Caco-2 (cell line): ENCODE data around the gene TMEM145. TPM values are rescaled to one million over a fixed set of nuclear protein-coding genes. Genes with fewer than 3 reads are reported as not detected.

Experiments used
- BruUV-seq: library from RNA; stranded (reverse); fragments of 400-500 nt; replicated peaks from 2 replicates; lab custom pipeline; 2021; lab: Mats Ljungman, UMichigan
- CTCF ChIA-PET: fragments of 300-600 bp; sonication (Branson Sonifier 250); formaldehyde crosslinking; loops from one replicate; lab custom pipeline; 2022; ENCODE audit warnings: antibody characterized with exemption; lab: Charles Lee
- POLR2A ChIA-PET: fragments of 300-600 bp; sonication (Branson Sonifier 250); formaldehyde crosslinking; loops from one replicate; lab custom pipeline; 2022; ENCODE audit warnings: antibody characterized with exemption; lab: Charles Lee
- DNase-seq, 2 experiments: peaks; one replicate each; pipeline versions ENCODE4 v3.0.0 to v3.0.0-alpha.2; 2020 to 2022
- H3K27me3 ChIP-seq: replicated peaks from 2 replicates; pipeline ENCODE4 v1.6.0; 2011; ENCODE audit warnings: low read length; ENCODE audit not compliant: control insufficient read depth, insufficient read depth
- H3K36me3 ChIP-seq: 2 replicates; pipeline ENCODE4 v1.5.1; 2011; ENCODE audit warnings: low read length; ENCODE audit not compliant: control insufficient read depth, insufficient read depth
- H3K4me1 ChIP-seq: fragments of 250-450 bp; sonication (Bioruptor Pico); 2 replicates; pipeline ENCODE4 v1.5.1; 2020; ENCODE audit warnings: mild to moderate bottlenecking
- H3K4me3 ChIP-seq: 2 replicates; pipeline ENCODE4 v1.5.1; 2011; ENCODE audit warnings: low read depth, mild to moderate bottlenecking, control low read depth, low read length
- H3K9me3 ChIP-seq: fragments of 250-450 bp; sonication (Bioruptor Pico); 2 replicates; pipeline ENCODE4 v1.5.1; 2020; ENCODE audit warnings: mild to moderate bottlenecking, moderate library complexity
- H3K27ac Mint-ChIP-seq: one replicate; pipeline ENCODE4 v1.8.0; 2022; ENCODE audit warnings: mixed read lengths; ENCODE audit not compliant: unreplicated experiment
- H3K27me3 Mint-ChIP-seq: one replicate; pipeline ENCODE4 v1.8.0; 2022; ENCODE audit warnings: mixed read lengths; ENCODE audit not compliant: insufficient read depth, unreplicated experiment
- H3K36me3 Mint-ChIP-seq: one replicate; pipeline ENCODE4 v1.8.0; 2022; ENCODE audit warnings: mild to moderate bottlenecking, mixed read lengths; ENCODE audit not compliant: insufficient read depth, unreplicated experiment
- H3K4me1 Mint-ChIP-seq: one replicate; pipeline ENCODE4 v1.8.0; 2022; ENCODE audit warnings: low read depth, mixed read lengths; ENCODE audit not compliant: unreplicated experiment
- H3K4me3 Mint-ChIP-seq: one replicate; pipeline ENCODE4 v1.8.0; 2022; ENCODE audit warnings: mild to moderate bottlenecking, moderate library complexity, mixed read lengths; ENCODE audit not compliant: unreplicated experiment
- H3K9me3 Mint-ChIP-seq: one replicate; pipeline ENCODE4 v1.8.0; 2022; ENCODE audit warnings: mixed read lengths; ENCODE audit not compliant: unreplicated experiment
- CTCF ChIP-seq, 2 experiments: fragments of 200-600 bp in 1 of 2; IDR thresholded peaks; 1 replicate in 1 of 2; 2 replicates in 1 of 2; pipeline versions ENCODE4 v1.5.1 to v1.8.0; 2011 to 2022; ENCODE audit warnings: antibody characterized with exemption in 1 of 2, control low read depth in 1 of 2, inconsistent platforms in 1 of 2, low read depth in 1 of 2, low read length in 1 of 2, mild to moderate bottlenecking in 1 of 2, moderate library complexity in 1 of 2; ENCODE audit not compliant: insufficient read depth in 1 of 2, severe bottlenecking in 1 of 2, unreplicated experiment in 1 of 2
- intact Hi-C: fragments of 100-400 bp; cut with micrococcal nuclease; formaldehyde crosslinking; loops from one replicate; pipeline ENCODE4 v1.10.0; 2022; ENCODE audit not compliant: unreplicated experiment
- total RNA-seq: library from RNA; stranded (reverse); gene quantifications from 2 replicates; pipeline ENCODE4 v1.2.3, GENCODE V29; 2022

TMEM145 gene
- total RNA-seq, 1 experiment from 2014 or later: 2.2 TPM

- POLR2A ChIA-PET: no interaction called here
- Histone ChIP-seq H3K4me1 (peaks cover 10% of the 10 kb centered on the region), H3K27me3 (no peaks in the 10 kb centered on the region), H3K36me3 (no peaks in the 10 kb centered on the region; the same call in 1 of the 2 replicates), H3K9me3 (no peaks in the 10 kb centered on the region), H3K4me3 (no peak overlapping the region)
- TF ChIP-seq CTCF (IDR thresholded peaks at IDR 0.05; ENCODE audit: insufficient read depth in 1 of 2, low read depth in 1 of 2, low read length in 1 of 2, severe bottlenecking in 1 of 2, unreplicated experiment in 1 of 2): no peak
- Mint-ChIP-seq H3K27ac (peak overlapping the region; percentile 8), H3K36me3 (peaks cover 14% of the 10 kb centered on the region), H3K4me1 (peaks cover 7% of the 10 kb centered on the region), H3K4me3 (no peak overlapping the region), H3K27me3 (no peaks in the 10 kb centered on the region), H3K9me3 (no peaks in the 10 kb centered on the region)
- intact Hi-C loops: no loop called here
- no TSS peak for BruUV-seq
- no peak for DNase-seq
- CTCF ChIA-PET: no interaction called here
These were observed 40.4 kb downstream of the TMEM145 start for GRCh38 chr19:42353341-42354015.

GRCh38 chr19:42355896-42356295, 42.8 kb downstream of the TMEM145 start:
- Histone ChIP-seq H3K27me3 (no peaks in the 10 kb centered on the region), H3K36me3 (no peaks in the 10 kb centered on the region; the same call in 1 of the 2 replicates), H3K4me3 (no peak overlapping the region), H3K4me1 (peaks cover 10% of the 10 kb centered on the region), H3K9me3 (no peaks in the 10 kb centered on the region)
- TF ChIP-seq CTCF (IDR thresholded peaks at IDR 0.05; ENCODE audit: insufficient read depth in 1 of 2, low read depth in 1 of 2, low read length in 1 of 2, severe bottlenecking in 1 of 2, unreplicated experiment in 1 of 2): no peak
- ChIA-PET POLR2A (no interaction called here), CTCF (interaction anchor here (0.5 kb wide), 1 partner anchor 179 kb away, joined by 3 read pairs; no protein-coding TSS in a partner anchor)
- Mint-ChIP-seq H3K27me3 (no peaks in the 10 kb centered on the region), H3K27ac (no peak overlapping the region), H3K9me3 (no peaks in the 10 kb centered on the region), H3K4me1 (peaks cover 16% of the 10 kb centered on the region), H3K36me3 (peaks cover 10% of the 10 kb centered on the region), H3K4me3 (no peak overlapping the region)
- intact Hi-C loops: no loop called here
- no TSS peak for BruUV-seq
- no peak for DNase-seq

- ChIA-PET POLR2A (no interaction called here), CTCF (no interaction called here)
- H3K4me1 Mint-ChIP-seq: peaks cover 20% of the 10 kb centered on the region
- intact Hi-C loops: no loop called here
- H3K27me3 ChIP-seq: no peaks in the 10 kb centered on the region
- no peak overlapping the region for H3K27ac Mint-ChIP-seq
- no peak overlapping the region for H3K4me3 Mint-ChIP-seq
- no peak for TF ChIP-seq CTCF (IDR thresholded peaks at IDR 0.05; ENCODE audit: insufficient read depth in 1 of 2, low read depth in 1 of 2, low read length in 1 of 2, severe bottlenecking in 1 of 2, unreplicated experiment in 1 of 2)
- no peaks in the 10 kb centered on the region for H3K9me3 Mint-ChIP-seq
- BruUV-seq: no TSS peak
- H3K36me3 ChIP-seq: no peaks in the 10 kb centered on the region; the same call in 1 of the 2 replicates
- H3K4me3 ChIP-seq: no peak overlapping the region
- no peaks in the 10 kb centered on the region for H3K27me3 Mint-ChIP-seq
- H3K4me1 ChIP-seq: peaks cover 10% of the 10 kb centered on the region
- peaks cover 15% of the 10 kb centered on the region for H3K36me3 Mint-ChIP-seq
- no peak for DNase-seq
- H3K9me3 ChIP-seq: no peaks in the 10 kb centered on the region
These were observed 43.6 kb downstream of the TMEM145 start for GRCh38 chr19:42356686-42357085.
